Upper lobe of left lung (tissue), 6 donors: Measurements from ENCODE around the gene C1orf198. TPM values are rescaled to one million over a fixed set of nuclear protein-coding genes. Genes with fewer than 3 reads are reported as not detected.

Experiments used
- ATAC-seq, 2 donors: fragments of 200-7000 bp; cut with Tn5 transposase; one replicate each; pipeline ENCODE4 v1.9.1; 2022; ENCODE audit warnings: mild to moderate bottlenecking in 2 of 2, moderate library complexity in 2 of 2; ENCODE audit not compliant: low FRiP score in 2 of 2
- DNase-seq, 2 donors: peaks; one replicate each; pipeline ENCODE4 v3.0.0-alpha.2; 2019 to 2020
- H3K27ac ChIP-seq, 4 donors: fragments of 200-600 bp; sonication (generic); one replicate each; pipeline ENCODE4 v1.5.1; 2016 to 2019
- H3K27me3 ChIP-seq, 4 donors: fragments of 200-600 bp; sonication (generic); one replicate each; pipeline ENCODE4 v1.5.1; 2017 to 2019
- H3K36me3 ChIP-seq, 4 donors: fragments of 200-600 bp; sonication (generic); one replicate each; pipeline ENCODE4 v1.5.1; 2016 to 2019
- H3K4me1 ChIP-seq, 4 donors: fragments of 200-600 bp; sonication (generic); one replicate each; pipeline ENCODE4 v1.5.1; 2018 to 2019
- H3K4me3 ChIP-seq, 4 donors: fragments of 200-600 bp; sonication (generic); one replicate each; pipeline ENCODE4 v1.5.1; 2017 to 2019; ENCODE audit warnings: mild to moderate bottlenecking in 2 of 4, moderate library complexity in 1 of 4
- H3K9me3 ChIP-seq, 4 donors: fragments of 200-600 bp; sonication (generic); one replicate each; pipeline ENCODE4 v1.5.1; 2018 to 2019
- CTCF ChIP-seq, 6 experiments: fragments of 450-650 bp in 4 of 6; fragments of 200-600 bp in 2 of 6; sonication (generic) in 2 of 6; IDR thresholded peaks; one replicate each; pipeline ENCODE4 v1.5.1; 2016 to 2019; ENCODE audit warnings: antibody characterized with exemption in 6 of 6
- EP300 ChIP-seq, 4 donors: sonication (generic); formaldehyde crosslinking; IDR thresholded peaks; one replicate each; pipeline ENCODE4 v1.5.1; 2017; ENCODE audit warnings: antibody characterized with exemption in 4 of 4, control low read depth in 2 of 4
- POLR2A ChIP-seq, 4 donors: fragments of 450-650 bp; IDR thresholded peaks; one replicate each; pipeline ENCODE4 v1.5.1; 2016 to 2017; ENCODE audit warnings: antibody characterized with exemption in 4 of 4, mild to moderate bottlenecking in 2 of 4
- POLR2AphosphoS5 ChIP-seq, 2 donors: sonication (generic); formaldehyde crosslinking; IDR thresholded peaks; one replicate each; pipeline ENCODE4 v1.5.1; 2017; ENCODE audit warnings: antibody characterized with exemption in 2 of 2
- WGBS, 2 donors: methylation state at CpG; one replicate each; pipeline ENCODE4 v1.1.5; 2017 to 2018; 5-methylcytosine and 5-hydroxymethylcytosine counted together
- total RNA-seq, 6 donors: library from RNA; depleted of rRNA in 4 of 6; stranded (reverse); fragments of >200 nt in 4 of 6; gene quantifications; one replicate each; pipeline versions ENCODE4 v1.1.0 to v1.2.1, GENCODE V29; 2016 to 2021
- donor health status: DM: no; HTN: no; CAD: no; lungs with moderate emphysema.
- donor health status: DM: no; HTN: yes; CAD: no; lungs with severe emphysema.

Gene C1orf198
- total RNA-seq, 6 donors from 2014 or later, result 51.3 to 241 (median 125) TPM

DNA sequence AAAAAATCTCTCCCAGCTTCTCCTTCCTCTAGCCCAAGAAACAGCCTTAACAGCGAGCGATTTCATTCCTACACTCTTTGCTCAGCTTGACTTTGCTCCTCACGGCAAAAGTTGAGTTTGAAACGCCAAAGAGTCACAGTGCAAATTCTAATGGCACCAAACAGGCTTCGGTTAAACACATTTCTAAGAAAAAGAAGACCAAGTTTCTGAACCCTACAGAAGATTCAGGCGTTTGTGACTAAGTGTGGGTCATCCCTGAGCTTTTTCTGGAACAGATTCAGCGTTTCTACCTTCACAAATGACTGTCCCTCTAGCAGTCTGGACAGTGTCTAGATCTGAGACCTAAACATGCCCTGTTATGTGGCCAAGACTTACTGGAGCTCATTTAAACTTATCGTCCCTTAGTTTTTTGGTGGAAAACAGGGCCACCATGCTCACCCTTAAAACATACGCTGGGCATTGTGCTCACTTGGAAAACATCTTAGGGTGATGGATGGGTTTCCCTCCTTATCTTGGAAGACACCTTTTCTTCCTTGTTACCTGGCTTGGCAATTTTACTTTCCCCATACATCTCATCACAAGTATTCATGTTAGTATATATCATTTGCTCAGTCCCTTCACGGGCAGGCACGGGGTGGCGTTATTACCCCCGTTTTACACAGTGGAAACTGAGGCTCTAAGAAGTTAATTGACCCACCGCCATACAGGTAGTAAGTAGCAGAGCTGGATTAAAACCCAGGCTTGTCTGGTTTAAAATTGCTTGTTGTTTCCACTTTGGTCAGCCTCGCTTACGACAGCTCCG, 1.0 kb downstream of the C1orf198 start:
- no peaks in the 10 kb centered on the region for H3K9me3 ChIP-seq
- peak overlapping the region; percentile 98 for H3K4me3 ChIP-seq
- no peaks in the 10 kb centered on the region for H3K27me3 ChIP-seq
- peak overlapping the region; percentile 81 to 93 (median 86) for H3K27ac ChIP-seq
- H3K4me1 ChIP-seq, result peaks cover 27 to 45% (median 41%) of the 10 kb centered on the region in 4 donors
- TF ChIP-seq EP300 (IDR thresholded peaks at IDR 0.05) (no peak), CTCF (IDR thresholded peaks at IDR 0.05) (no peak), POLR2A (IDR thresholded peaks at IDR 0.05) (no peak), POLR2AphosphoS5 (IDR thresholded peaks at IDR 0.05) (no peak)
- ATAC-seq, result no peak
- DNase-seq, result no peak
- no peaks in the 10 kb centered on the region for H3K36me3 ChIP-seq
- WGBS, 2 donors, result 25 to 27% methylated on average over 17 of the region's 17 CpGs

DNA sequence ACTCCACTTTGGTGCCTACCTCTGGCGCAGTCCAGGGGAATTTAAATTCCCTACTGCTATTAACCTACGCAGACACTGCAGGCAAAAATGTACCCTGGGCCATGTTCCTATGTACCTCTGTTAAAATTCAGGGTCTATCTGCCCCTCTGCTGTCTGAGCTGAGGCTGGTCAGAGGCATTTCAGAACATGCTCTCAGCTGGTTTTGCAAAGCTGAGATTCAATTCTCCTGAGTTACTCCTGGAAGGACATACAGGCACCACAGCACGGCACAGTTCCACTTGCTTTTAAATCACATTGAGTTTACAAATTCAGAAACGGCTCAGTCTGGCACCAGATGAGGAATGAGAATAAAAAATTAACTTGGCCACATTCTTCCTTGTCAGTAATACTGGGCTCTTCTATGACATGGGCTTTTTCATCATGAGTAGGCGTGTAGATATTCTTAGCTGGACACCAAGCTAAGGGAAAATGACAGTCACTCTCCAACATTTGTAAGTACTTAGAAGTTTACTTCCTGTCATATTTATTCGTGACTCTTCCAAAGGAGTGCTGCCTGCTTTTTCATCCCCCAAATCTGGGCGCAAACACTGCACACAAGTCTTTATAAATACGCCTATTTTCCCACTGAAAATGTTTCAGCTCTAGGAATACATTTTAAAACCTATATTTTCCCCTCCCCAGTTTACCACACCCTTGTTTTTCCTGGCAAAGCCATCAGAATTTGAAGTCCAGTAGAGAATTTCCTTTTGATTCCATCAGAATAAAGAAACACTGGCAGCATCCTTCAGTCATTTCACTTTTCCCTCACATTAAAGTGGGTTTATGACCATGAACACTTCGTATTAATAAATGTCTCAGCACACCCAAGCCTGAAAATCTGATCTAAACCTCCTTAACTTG, 1.9 kb downstream of the C1orf198 start:
- H3K4me3 ChIP-seq, result peak overlapping the region in 3 of 4 donors; percentile 98
- 54 to 59% methylated on average over 8 to 9 of the region's 9 CpGs for WGBS, 2 donors
- H3K27ac ChIP-seq, result peak overlapping the region; percentile 81 to 93 (median 86)
- DNase-seq (no peak), ATAC-seq (no peak)
- TF ChIP-seq POLR2AphosphoS5 (IDR thresholded peaks at IDR 0.05) (no peak), CTCF (IDR thresholded peaks at IDR 0.05) (no peak), EP300 (IDR thresholded peaks at IDR 0.05) (peak in 1 of 4 donors; percentile 17), POLR2A (IDR thresholded peaks at IDR 0.05) (no peak)
- H3K36me3 ChIP-seq, result peaks cover 0 to 3% (median 0%) of the 10 kb centered on the region in 4 donors
- H3K27me3 ChIP-seq, result no peaks in the 10 kb centered on the region
- H3K4me1 ChIP-seq, result peaks cover 30 to 45% (median 44%) of the 10 kb centered on the region in 4 donors
- H3K9me3 ChIP-seq, result no peaks in the 10 kb centered on the region

GRCh38 chr1:230865062-230865817, 3.1 kb downstream of the C1orf198 start:
- no peak for DNase-seq
- Histone ChIP-seq H3K36me3 (peaks cover 0 to 3% (median 0%) of the 10 kb centered on the region in 4 donors), H3K27me3 (no peaks in the 10 kb centered on the region), H3K4me1 (peaks cover 38 to 53% (median 44%) of the 10 kb centered on the region in 4 donors), H3K9me3 (no peaks in the 10 kb centered on the region), H3K27ac (peak overlapping the region in 3 of 4 donors; percentile 21 to 77 (median 60)), H3K4me3 (peak overlapping the region in 1 of 4 donors; percentile 98)
- WGBS, 2 donors, result 84 to 88% methylated on average over 5 to 8 of the region's 8 CpGs
- ATAC-seq, result no peak
- no peak for TF ChIP-seq POLR2A (IDR thresholded peaks at IDR 0.05)
- TF ChIP-seq POLR2AphosphoS5 (IDR thresholded peaks at IDR 0.05), result no peak
- no peak for TF ChIP-seq CTCF (IDR thresholded peaks at IDR 0.05)
- TF ChIP-seq EP300 (IDR thresholded peaks at IDR 0.05), result no peak

- H3K27ac ChIP-seq, result peak overlapping the region; percentile 21 to 77 (median 42)
- H3K27me3 ChIP-seq, result no peaks in the 10 kb centered on the region
- H3K4me3 ChIP-seq, result no peak overlapping the region
- peaks cover 37 to 53% (median 44%) of the 10 kb centered on the region in 4 donors for H3K4me1 ChIP-seq
- peaks cover 0 to 3% (median 0%) of the 10 kb centered on the region in 4 donors for H3K36me3 ChIP-seq
- TF ChIP-seq EP300 (IDR thresholded peaks at IDR 0.05) (no peak), POLR2A (IDR thresholded peaks at IDR 0.05) (no peak), CTCF (IDR thresholded peaks at IDR 0.05) (no peak), POLR2AphosphoS5 (IDR thresholded peaks at IDR 0.05) (no peak)
- DNase-seq (no peak), ATAC-seq (no peak)
- WGBS, 2 donors, result 69 to 76% methylated on average over 9 of the region's 9 CpGs
- H3K9me3 ChIP-seq, result no peaks in the 10 kb centered on the region
Measured at GRCh38 chr1:230864441-230864840, 3.9 kb downstream of the C1orf198 start.
